Femur (tissue), 1 donor: ENCODE results near the gene GZMH.
"Not testable (repeated sequence)": the region's sequence is repeated elsewhere in the genome, so short reads cannot be mapped to it uniquely, and the experiment has no call there.

Experiments used
- DNase-seq: peaks from one replicate; pipeline ENCODE4 v3.0.0-alpha.2; 2017

GZMH gene

GRCh38 chr14:24595073-24595808 is 14.2 kb downstream of the GZMH start:
- no peak for DNase-seq

- DNase-seq = not testable (repeated sequence)
Observed at GRCh38 chr14:24591004-24591403, 18.5 kb downstream of the GZMH start.

GRCh38 chr14:24584402-24584801 is 25.1 kb downstream of the GZMH start:
- DNase-seq = not testable (repeated sequence)

- no peak for DNase-seq
Observed at GRCh38 chr14:24578558-24578957, 30.9 kb downstream of the GZMH start.

- no peak for DNase-seq
Observed at GRCh38 chr14:24576771-24577170, 32.7 kb downstream of the GZMH start.

GRCh38 chr14:24576182-24576581 is 33.3 kb downstream of the GZMH start, which contains the start of gene CTSG:
CTSG (minus strand) TSS chr14:24576250; CDS start chr14:24576223, 27 bp downstream.
- DNase-seq = no peak

GRCh38 chr14:24574206-24574774 is 35.2 kb downstream of the GZMH start:
- DNase-seq = no peak

- no peak for DNase-seq
Observed at GRCh38 chr14:24566318-24566717, 43.2 kb downstream of the GZMH start.

GRCh38 chr14:24565766-24566165 is 43.7 kb downstream of the GZMH start:
- DNase-seq = no peak

GRCh38 chr14:24563505-24563904 is 46.0 kb downstream of the GZMH start:
- no peak for DNase-seq

- DNase-seq = no peak
Observed at GRCh38 chr14:24556756-24557155, 52.7 kb downstream of the GZMH start.
